OCI-LY3 (cell line): Measurements from ENCODE around the gene WDPCP.

Source experiments
- H2AFZ ChIP-seq: fragments of 200-600, 300-600 bp; shearing (Covaris generic); 2 replicates; pipeline ENCODE4 v1.6.0; 2014; ENCODE audit warnings: antibody characterized with exemption, low read depth, low read length
- H3K27ac ChIP-seq: fragments of 200-600, 300-600 bp; sonication (generic); 2 replicates; pipeline ENCODE4 v1.5.1; 2014; ENCODE audit warnings: mild to moderate bottlenecking, low read length, moderate library complexity, mixed read lengths
- H3K27me3 ChIP-seq: fragments of 200-600, 300-600 bp; sonication (generic); 2 replicates; pipeline ENCODE4 v1.6.1; 2014; ENCODE audit warnings: low read depth, low read length, mixed read lengths
- H3K36me3 ChIP-seq: fragments of 200-600, 300-600 bp; sonication (generic); replicated peaks from 2 replicates; pipeline ENCODE3; 2014; ENCODE audit warnings: low read depth, low read length, mixed read lengths
- H3K4me1 ChIP-seq: fragments of 300-600, 200-600 bp; sonication (generic); 2 replicates; pipeline ENCODE4 v1.6.1; 2014; ENCODE audit warnings: low read length, mixed read lengths
- H3K4me2 ChIP-seq: fragments of 200-600, 300-600 bp; sonication (generic); 2 replicates; pipeline ENCODE4 v1.6.1; 2014; ENCODE audit warnings: low read length, mixed read lengths
- H3K4me3 ChIP-seq: fragments of 300-600, 200-600 bp; sonication (generic); 2 replicates; pipeline ENCODE4 v1.5.1; 2014; ENCODE audit warnings: antibody characterized with exemption, mild to moderate bottlenecking, low read length, moderate library complexity
- H3K79me2 ChIP-seq: fragments of 300-600, 200-600 bp; shearing (Covaris generic); 2 replicates; pipeline ENCODE4 v1.6.1; 2014; ENCODE audit warnings: mild to moderate bottlenecking, low read length, mixed read lengths
- H3K9ac ChIP-seq: fragments of 300-600, 200-600 bp; shearing (Covaris generic); 2 replicates; pipeline ENCODE4 v1.6.0; 2014; ENCODE audit warnings: mild to moderate bottlenecking, low read length, moderate library complexity
- H3K9me3 ChIP-seq: fragments of 200-600, 300-600 bp; shearing (Covaris generic); 2 replicates; pipeline ENCODE4 v1.6.1; 2014; ENCODE audit warnings: low read length, mixed read lengths; ENCODE audit not compliant: insufficient read depth
- H4K20me1 ChIP-seq: fragments of 200-600, 300-600 bp; sonication (generic); 2 replicates; pipeline ENCODE4 v1.6.1; 2016; ENCODE audit warnings: low read length, mixed read lengths; ENCODE audit not compliant: insufficient read depth
- CTCF ChIP-seq: fragments of 200-600, 300-600 bp; sonication (generic); IDR thresholded peaks from 2 replicates; pipeline ENCODE4 v1.5.1; 2014; ENCODE audit warnings: antibody characterized with exemption, low read length, low read depth
- EZH2phosphoT487 ChIP-seq: fragments of 200-600 bp; shearing (Covaris generic); IDR thresholded peaks from 2 replicates; pipeline ENCODE4 v1.6.1; 2018; ENCODE audit warnings: antibody characterized with exemption, mixed run types, low read depth

Gene WDPCP

GRCh38 chr2:63424329-63425078 is 163.8 kb downstream of the WDPCP start:
- peak overlapping the region; percentile 0; the same call in 1 of the 2 replicates for H3K9ac ChIP-seq
- no peaks in the 10 kb centered on the region for H3K36me3 ChIP-seq
- no peaks in the 10 kb centered on the region for H3K79me2 ChIP-seq
- no peaks in the 10 kb centered on the region for H4K20me1 ChIP-seq
- no peak overlapping the region for H3K27ac ChIP-seq
- no peaks in the 10 kb centered on the region for H3K27me3 ChIP-seq
- peak overlapping the region; percentile 55; the same call in 1 of the 2 replicates for H2AFZ ChIP-seq
- peaks cover 9% of the 10 kb centered on the region for H3K4me1 ChIP-seq
- H3K4me3 ChIP-seq = 0 out of 2 replicates have a peak overlapping the region, but pooled peaks have one; percentile 31
- TF ChIP-seq EZH2phosphoT487 (no peak), CTCF (peak; percentile 79)
- no peaks in the 10 kb centered on the region for H3K9me3 ChIP-seq
- peak overlapping the region; percentile 58 for H3K4me2 ChIP-seq

- Histone ChIP-seq H3K27me3 (no peaks in the 10 kb centered on the region), H4K20me1 (no peaks in the 10 kb centered on the region), H2AFZ (no peak overlapping the region), H3K4me1 (peaks cover 9% of the 10 kb centered on the region), H3K9me3 (no peaks in the 10 kb centered on the region), H3K27ac (no peak overlapping the region), H3K4me2 (no peak overlapping the region), H3K36me3 (no peaks in the 10 kb centered on the region), H3K79me2 (no peaks in the 10 kb centered on the region), H3K9ac (no peak overlapping the region), H3K4me3 (no peak overlapping the region)
- no peak for TF ChIP-seq EZH2phosphoT487
- no peak for TF ChIP-seq CTCF
These were observed 165.7 kb downstream of the WDPCP start for GRCh38 chr2:63422556-63422955.

GRCh38 chr2:63408530-63408929 is 179.7 kb downstream of the WDPCP start:
- Histone ChIP-seq H3K79me2 (no peaks in the 10 kb centered on the region), H3K9me3 (no peaks in the 10 kb centered on the region)

More at GRCh38 chr2:63408530-63408929, 179.7 kb downstream of the WDPCP start:
- Histone ChIP-seq H2AFZ (no peak overlapping the region), H3K36me3 (no peaks in the 10 kb centered on the region), H4K20me1 (no peaks in the 10 kb centered on the region), H3K4me1 (peaks cover 9% of the 10 kb centered on the region), H3K9ac (no peak overlapping the region), H3K27ac (no peak overlapping the region), H3K4me2 (no peak overlapping the region), H3K27me3 (no peaks in the 10 kb centered on the region), H3K4me3 (no peak overlapping the region)
- no peak for TF ChIP-seq CTCF
- TF ChIP-seq EZH2phosphoT487 = no peak
